ENCODE results near the gene COMMD9. TPM values are rescaled to one million over a fixed set of nuclear protein-coding genes. Genes with fewer than 3 reads are reported as not detected.

The COMMD9 gene
- total RNA-seq, 1 donor from 2014 or later, result 53.5 TPM

DNA sequence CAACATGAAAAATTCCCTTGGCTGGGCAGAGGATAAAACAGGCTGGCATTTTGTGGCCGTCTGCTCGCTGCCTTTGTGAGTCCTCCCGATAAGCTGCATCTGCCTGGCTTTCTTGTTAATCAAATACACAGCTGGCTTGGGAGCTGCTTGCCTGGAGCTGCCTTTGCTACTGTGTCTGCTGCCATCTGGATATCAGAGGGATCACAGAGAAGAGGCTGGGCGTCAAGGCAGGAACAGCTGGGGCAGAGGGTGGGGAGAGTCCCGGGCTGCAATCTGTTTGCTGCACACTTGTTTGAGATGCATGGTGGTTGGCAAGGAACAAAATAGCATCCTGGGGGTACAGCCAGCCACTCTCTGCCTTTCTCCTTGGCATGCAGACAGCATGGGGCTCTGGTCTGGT lies 36.0 kb downstream of the COMMD9 start:
- no peak for DNase-seq (ENCODE audit: low spot score in 2 of 2, unreplicated experiment in 2 of 2)
- Mint-ChIP-seq H3K4me3 (no peak overlapping the region), H3K4me1 (peaks cover 35% of the 10 kb centered on the region), H3K36me3 (peaks cover 5% of the 10 kb centered on the region), H3K27me3 (ENCODE audit: low read depth) (no peaks in the 10 kb centered on the region), H3K27ac (no peak overlapping the region), H3K9me3 (peaks cover 16% of the 10 kb centered on the region)
- no peak for TF ChIP-seq CTCF (IDR thresholded peaks at IDR 0.05; ENCODE audit: unreplicated experiment)

DNA sequence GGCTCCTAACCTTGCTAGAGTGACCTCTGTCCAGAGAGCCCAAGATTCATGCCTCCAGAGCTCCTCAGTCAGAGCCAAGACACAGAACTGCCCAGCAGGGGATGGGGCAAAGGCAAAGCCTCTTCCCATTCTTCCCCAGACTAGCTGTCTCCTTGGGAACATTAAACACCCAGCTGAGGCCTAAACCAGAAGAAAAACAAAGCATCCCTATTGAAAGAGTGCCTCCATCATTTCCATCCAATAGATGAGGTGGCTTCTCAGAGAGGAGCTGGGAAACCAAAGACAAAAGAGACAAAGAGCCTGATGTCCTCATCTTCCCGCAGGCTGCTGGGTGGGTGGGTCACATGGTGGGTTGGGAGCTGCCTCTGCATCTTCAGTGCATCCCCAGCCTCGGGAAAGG lies 37.4 kb downstream of the COMMD9 start:
- Mint-ChIP-seq H3K36me3 (peaks cover 5% of the 10 kb centered on the region), H3K9me3 (peaks cover 16% of the 10 kb centered on the region), H3K4me3 (no peak overlapping the region), H3K4me1 (peaks cover 20% of the 10 kb centered on the region), H3K27me3 (ENCODE audit: low read depth) (no peaks in the 10 kb centered on the region), H3K27ac (no peak overlapping the region)
- no peak for DNase-seq (ENCODE audit: low spot score in 2 of 2, unreplicated experiment in 2 of 2)
- TF ChIP-seq CTCF (IDR thresholded peaks at IDR 0.05; ENCODE audit: unreplicated experiment), result no peak

- no peak for TF ChIP-seq CTCF (IDR thresholded peaks at IDR 0.05; ENCODE audit: unreplicated experiment)
- Mint-ChIP-seq H3K4me3 (no peak overlapping the region), H3K36me3 (peaks cover 8% of the 10 kb centered on the region), H3K9me3 (peaks cover 24% of the 10 kb centered on the region), H3K27ac (peak overlapping the region; percentile 22), H3K27me3 (ENCODE audit: low read depth) (no peaks in the 10 kb centered on the region), H3K4me1 (peaks cover 19% of the 10 kb centered on the region)
- no peak for DNase-seq (ENCODE audit: low spot score in 2 of 2, unreplicated experiment in 2 of 2)
Observed at GRCh38 chr11:36249246-36249645, 40.0 kb downstream of the COMMD9 start.

- H3K27ac Mint-ChIP-seq, result peak overlapping the region; percentile 65
- TF ChIP-seq CTCF (IDR thresholded peaks at IDR 0.05; ENCODE audit: unreplicated experiment), result no peak
- H3K36me3 Mint-ChIP-seq, result peaks cover 8% of the 10 kb centered on the region
- H3K27me3 Mint-ChIP-seq (ENCODE audit: low read depth), result no peaks in the 10 kb centered on the region
- H3K4me3 Mint-ChIP-seq, result no peak overlapping the region
- H3K9me3 Mint-ChIP-seq, result peaks cover 24% of the 10 kb centered on the region
- peaks cover 16% of the 10 kb centered on the region for H3K4me1 Mint-ChIP-seq
- DNase-seq (ENCODE audit: low spot score in 2 of 2, unreplicated experiment in 2 of 2), result no peak
Observed at GRCh38 chr11:36248436-36248835, 40.8 kb downstream of the COMMD9 start.

DNA sequence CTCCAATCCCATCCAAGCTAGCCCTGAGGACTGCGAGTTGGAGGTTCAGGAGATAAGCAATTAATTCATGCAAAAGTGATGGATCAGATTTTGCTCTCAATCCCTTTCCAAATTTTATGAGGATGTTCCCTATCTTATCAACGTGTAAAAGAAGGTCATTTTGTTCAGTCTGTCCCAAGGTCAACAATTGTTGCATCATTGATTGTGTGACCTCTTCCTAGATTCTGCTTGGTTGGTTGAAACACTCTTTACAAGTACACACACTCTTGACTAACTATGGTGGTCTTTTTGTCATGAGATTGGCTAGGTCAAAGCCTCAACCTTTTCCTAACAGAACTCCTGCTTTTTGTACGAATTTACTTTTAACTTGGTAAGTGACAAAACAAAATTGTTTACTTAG lies 41.7 kb downstream of the COMMD9 start:
- Mint-ChIP-seq H3K36me3 (peaks cover 8% of the 10 kb centered on the region), H3K4me1 (peaks cover 14% of the 10 kb centered on the region), H3K9me3 (peaks cover 24% of the 10 kb centered on the region), H3K27me3 (ENCODE audit: low read depth) (no peaks in the 10 kb centered on the region), H3K4me3 (no peak overlapping the region), H3K27ac (no peak overlapping the region)
- no peak for DNase-seq (ENCODE audit: low spot score in 2 of 2, unreplicated experiment in 2 of 2)
- TF ChIP-seq CTCF (IDR thresholded peaks at IDR 0.05; ENCODE audit: unreplicated experiment), result no peak

DNA sequence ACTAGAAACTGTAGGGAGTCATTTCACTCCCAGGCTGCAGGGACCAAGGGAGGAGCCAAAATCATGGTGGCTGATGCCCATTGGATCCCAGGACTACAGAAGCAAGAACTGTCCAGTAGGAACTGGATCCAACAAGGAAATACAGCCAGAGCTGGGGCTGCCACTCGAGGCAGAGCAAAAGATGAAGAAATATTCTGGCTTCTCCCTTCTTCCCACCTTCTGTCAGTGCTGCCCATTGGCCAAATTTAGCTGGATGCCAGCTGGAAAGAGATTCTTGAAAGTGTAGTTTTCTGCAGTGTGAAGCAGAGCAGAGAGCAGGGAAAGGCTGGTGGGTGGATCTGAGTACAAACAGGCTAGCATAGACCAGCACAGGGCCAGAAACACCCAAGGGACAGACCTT lies 45.6 kb downstream of the COMMD9 start:
- Mint-ChIP-seq H3K27me3 (ENCODE audit: low read depth) (no peaks in the 10 kb centered on the region), H3K4me3 (no peak overlapping the region), H3K4me1 (peaks cover 12% of the 10 kb centered on the region), H3K27ac (no peak overlapping the region), H3K36me3 (peaks cover 4% of the 10 kb centered on the region), H3K9me3 (peaks cover 9% of the 10 kb centered on the region)
- no peak for TF ChIP-seq CTCF (IDR thresholded peaks at IDR 0.05; ENCODE audit: unreplicated experiment)
- no peak for DNase-seq (ENCODE audit: low spot score in 2 of 2, unreplicated experiment in 2 of 2)
